RWPE1 (cell line): ENCODE data around the gene GLCCI1.

Source experiments
- CTCF ChIA-PET: fragments of 350-600 bp; sonication (Branson Sonifier 250); formaldehyde crosslinking; extraction: SDS; loops from one replicate; lab custom pipeline; 2021; lab: Yijun Ruan, JAX
- POLR2A ChIA-PET: fragments of 400-600 bp; formaldehyde crosslinking; extraction: SDS; loops from one replicate; lab custom pipeline; 2020; ENCODE audit warnings: antibody characterized with exemption; ENCODE audit not compliant: low non-redundant PET; lab: Yijun Ruan, JAX
- DNase-seq: peaks from one replicate; pipeline ENCODE4 v3.0.0; 2012; ENCODE audit warnings: low spot score
- H3K27ac ChIP-seq: fragments of 450-650 bp; 2 replicates; pipeline ENCODE4 v1.5.1; 2017
- TF ChIP-seq, protein P1 (sequence below): fragments of 450-650 bp; conservative IDR thresholded peaks from 2 replicates; pipeline ENCODE4 v1.5.1; 2017; ENCODE audit warnings: low read depth, mild to moderate bottlenecking

Gene GLCCI1

DNA sequence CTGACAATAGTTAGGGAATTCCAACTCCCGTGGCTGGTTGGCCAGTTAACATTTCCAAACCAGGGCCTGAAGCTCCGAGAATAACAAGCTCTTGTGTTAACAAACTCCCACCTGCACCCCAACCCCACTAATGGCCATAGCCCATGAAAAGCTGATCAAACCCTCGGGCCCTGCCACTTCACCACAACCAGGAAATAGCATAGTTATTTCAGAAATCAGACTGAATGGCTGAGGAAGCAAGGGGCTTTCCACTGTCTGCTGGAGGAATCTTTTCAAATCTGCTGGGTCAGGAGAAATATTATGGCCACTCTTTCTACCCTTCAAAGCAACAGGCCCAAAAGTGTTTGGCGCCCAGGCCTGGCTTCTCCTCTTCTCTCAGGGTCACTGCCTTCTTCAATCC, 145.6 kb downstream of the GLCCI1 start:
- TF ChIP-seq, protein P1, sequence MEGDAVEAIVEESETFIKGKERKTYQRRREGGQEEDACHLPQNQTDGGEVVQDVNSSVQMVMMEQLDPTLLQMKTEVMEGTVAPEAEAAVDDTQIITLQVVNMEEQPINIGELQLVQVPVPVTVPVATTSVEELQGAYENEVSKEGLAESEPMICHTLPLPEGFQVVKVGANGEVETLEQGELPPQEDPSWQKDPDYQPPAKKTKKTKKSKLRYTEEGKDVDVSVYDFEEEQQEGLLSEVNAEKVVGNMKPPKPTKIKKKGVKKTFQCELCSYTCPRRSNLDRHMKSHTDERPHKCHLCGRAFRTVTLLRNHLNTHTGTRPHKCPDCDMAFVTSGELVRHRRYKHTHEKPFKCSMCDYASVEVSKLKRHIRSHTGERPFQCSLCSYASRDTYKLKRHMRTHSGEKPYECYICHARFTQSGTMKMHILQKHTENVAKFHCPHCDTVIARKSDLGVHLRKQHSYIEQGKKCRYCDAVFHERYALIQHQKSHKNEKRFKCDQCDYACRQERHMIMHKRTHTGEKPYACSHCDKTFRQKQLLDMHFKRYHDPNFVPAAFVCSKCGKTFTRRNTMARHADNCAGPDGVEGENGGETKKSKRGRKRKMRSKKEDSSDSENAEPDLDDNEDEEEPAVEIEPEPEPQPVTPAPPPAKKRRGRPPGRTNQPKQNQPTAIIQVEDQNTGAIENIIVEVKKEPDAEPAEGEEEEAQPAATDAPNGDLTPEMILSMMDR: no peak
- DNase-seq: no peak
- ChIA-PET CTCF (no interaction called here), POLR2A (no interaction called here)
- H3K27ac ChIP-seq: no peak overlapping the region

DNA sequence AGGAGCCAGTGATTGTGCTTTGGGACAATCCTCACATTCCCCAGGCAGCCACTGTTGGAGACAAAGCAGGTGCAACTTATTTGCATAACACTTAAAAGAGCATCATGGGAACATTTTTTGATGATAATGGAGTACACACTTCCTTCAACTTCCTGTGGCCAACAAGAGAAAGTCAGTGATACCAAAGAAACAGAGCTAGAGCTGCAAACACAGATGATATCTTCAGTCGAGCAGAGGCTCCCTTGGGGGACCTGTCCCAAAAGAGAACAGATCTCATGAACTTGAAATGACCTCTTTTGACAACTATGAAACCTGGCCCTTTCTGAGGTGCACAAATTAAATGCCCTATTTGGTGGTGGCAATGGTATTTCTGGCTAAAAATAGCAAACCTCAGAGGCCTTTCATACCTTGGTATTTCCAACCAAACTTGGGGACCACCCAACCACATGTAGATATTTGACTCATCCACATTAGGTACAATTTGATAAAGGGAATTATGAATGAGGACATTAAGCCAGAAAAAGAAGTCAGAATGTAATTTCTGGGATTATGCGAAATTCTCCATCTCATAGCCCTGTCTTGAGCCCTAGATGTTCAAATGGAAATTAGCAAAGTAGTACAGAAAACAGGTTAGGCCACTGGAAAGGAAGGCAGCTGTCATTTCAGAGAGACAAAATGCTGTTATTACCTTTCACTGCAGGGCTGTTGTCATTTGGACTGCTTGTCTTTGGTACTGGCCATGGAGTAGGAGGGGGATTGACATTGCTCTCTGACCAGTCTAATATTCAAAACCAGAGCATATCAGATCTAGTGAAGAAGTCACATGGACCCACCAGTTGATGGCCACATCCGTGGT, 147.2 kb downstream of the GLCCI1 start:
- H3K27ac ChIP-seq: no peak overlapping the region
- CTCF ChIA-PET: no interaction called here
- TF ChIP-seq, protein P1: no peak
- no peak for DNase-seq
- POLR2A ChIA-PET: no interaction called here

DNA sequence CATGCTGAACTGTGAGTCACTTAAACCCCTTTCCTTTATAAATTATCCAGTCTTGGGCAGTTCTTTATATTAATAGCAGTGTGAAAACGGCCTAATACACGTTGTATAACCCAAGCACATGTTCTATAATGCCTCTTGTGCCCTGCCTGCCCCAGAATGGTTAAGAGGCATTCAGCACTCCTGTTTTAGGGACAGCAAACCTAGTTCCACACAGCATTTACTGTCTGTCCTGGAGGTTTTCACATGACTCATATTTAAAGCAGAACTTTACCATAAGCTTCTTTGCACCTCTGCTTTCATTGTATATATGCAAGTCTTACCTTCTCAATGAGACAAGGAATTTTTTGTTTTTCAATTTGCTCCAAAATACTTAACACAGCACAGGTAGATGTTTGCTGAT, 148.6 kb downstream of the GLCCI1 start:
- CTCF ChIA-PET: no interaction called here

DNA sequence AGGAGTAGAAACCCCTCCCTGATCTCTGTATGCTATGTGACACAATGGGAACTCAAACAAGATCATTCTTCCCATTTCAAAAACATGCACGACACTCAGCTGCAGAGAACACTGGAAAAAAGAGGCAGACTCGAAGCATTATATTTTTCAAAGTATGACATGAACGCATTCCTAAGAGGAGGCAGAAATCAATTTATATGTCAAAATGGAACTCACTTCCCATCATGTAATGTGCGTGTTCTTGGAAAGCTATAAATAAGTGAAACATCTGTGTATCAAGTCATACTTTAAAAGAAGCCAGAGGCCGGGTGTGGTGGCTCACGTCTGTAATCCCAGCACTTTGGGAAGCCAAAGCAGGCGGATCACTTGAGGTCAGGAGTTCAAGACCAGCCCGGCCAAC, 150.7 kb downstream of the GLCCI1 start:
- ChIA-PET POLR2A (interaction anchor here (0.5 kb wide), 1 partner anchor 12 kb away, joined by 3 read pairs; no protein-coding TSS in a partner anchor), CTCF (no interaction called here)
- TF ChIP-seq, protein P1: no peak
- DNase-seq: no peak
- no peak overlapping the region for H3K27ac ChIP-seq

More for the DNA sequence above, 148.6 kb downstream of the GLCCI1 start:
- POLR2A ChIA-PET: no interaction called here
- DNase-seq: no peak
- no peak overlapping the region for H3K27ac ChIP-seq
- TF ChIP-seq, protein P1: no peak

DNA sequence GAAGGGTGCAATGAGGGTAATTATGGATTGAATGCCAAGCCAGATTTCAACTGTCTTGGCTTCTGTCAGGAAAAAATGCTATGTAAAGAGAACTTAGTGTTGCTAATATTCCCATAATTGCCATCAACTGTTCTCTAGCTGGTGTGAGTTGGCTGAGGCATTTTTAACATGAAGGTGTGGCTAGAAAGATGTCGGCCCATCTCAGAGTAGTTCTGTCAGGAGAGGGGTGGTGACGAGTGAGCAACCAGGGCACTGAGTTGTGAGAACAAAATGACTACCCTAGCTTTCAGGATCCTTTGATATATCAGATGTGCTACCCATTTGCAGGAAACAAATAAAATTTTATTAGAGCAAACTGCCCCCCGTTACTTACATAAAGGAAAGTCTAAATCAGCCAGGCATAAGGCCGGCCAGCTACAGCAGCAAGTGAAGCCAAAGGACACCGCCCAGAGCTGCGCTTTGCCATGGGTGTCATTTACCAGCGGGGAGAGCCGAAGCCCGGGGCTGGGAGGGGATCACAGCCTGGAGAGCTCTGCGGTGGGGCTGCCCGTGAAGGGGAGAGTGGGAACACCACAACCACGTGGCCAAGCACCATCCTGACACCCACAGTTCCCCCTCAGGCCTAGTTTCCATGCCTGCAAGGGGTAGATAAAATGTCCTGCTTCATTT, 151.9 kb downstream of the GLCCI1 start:
- no peak for DNase-seq
- ChIA-PET CTCF (no interaction called here), POLR2A (no interaction called here)
- TF ChIP-seq, protein P1: no peak
- H3K27ac ChIP-seq: no peak overlapping the region

DNA sequence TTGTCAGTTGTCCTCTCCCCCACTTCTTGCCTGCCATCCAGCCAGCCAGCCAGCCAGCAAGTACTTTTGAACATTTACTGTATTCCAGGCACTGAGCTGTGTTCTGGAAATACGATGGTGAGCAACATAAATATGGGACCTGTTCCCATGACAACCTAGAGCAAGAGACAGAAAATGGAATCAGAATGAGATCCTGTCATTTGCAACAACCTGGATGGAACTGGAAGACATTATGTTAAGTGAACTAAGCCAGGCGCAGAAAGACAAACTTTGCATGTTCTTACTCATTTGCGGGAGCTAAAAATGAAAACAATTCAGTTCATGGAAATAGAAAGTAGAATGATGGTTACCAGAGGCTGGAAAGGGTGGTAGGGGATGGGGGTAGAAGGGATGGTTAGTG, 152.6 kb downstream of the GLCCI1 start:
- ChIA-PET POLR2A (no interaction called here), CTCF (no interaction called here)

More for the DNA sequence above, 152.6 kb downstream of the GLCCI1 start:
- TF ChIP-seq, protein P1: no peak
- no peak for DNase-seq
- no peak overlapping the region for H3K27ac ChIP-seq
